ENCODE measurements around the gene GHRH.

GRCh38 chr20:37235065-37235464 is 26.5 kb downstream of the GHRH start:
- TF ChIP-seq CTCF (IDR thresholded peaks at IDR 0.05) = no peak
- TF ChIP-seq POLR2A (IDR thresholded peaks at IDR 0.05) = no peak
- TF ChIP-seq POLR2AphosphoS5 (IDR thresholded peaks at IDR 0.05; ENCODE audit: insufficient read depth in 1 of 2, low read depth in 1 of 2) = no peak

All from vagina (tissue), 2 donors.